HepG2 (cell line): ENCODE results near the gene CGREF1. TPM values are rescaled to one million over a fixed set of nuclear protein-coding genes. Genes with fewer than 3 reads are reported as not detected.
A peak's percentile ranks its signal among the peaks of the same experiment; 100 is the strongest.

ENCODE experiments used
- ATAC-seq: fragments of 200-7000 bp; cut with Tn5 transposase; 3 replicates; pipeline ENCODE4 v1.9.1; 2020; ENCODE audit warnings: mild to moderate bottlenecking, moderate library complexity
- BruUV-seq: library from RNA; stranded (reverse); fragments of 400-500 nt; replicated peaks from 2 replicates; lab custom pipeline; 2021; lab: Mats Ljungman, UMichigan
- CTCF ChIA-PET: fragments of 300-600 bp; formaldehyde crosslinking; extraction: SDS; loops from one replicate; lab custom pipeline; 2021; ENCODE audit warnings: low total read pairs, inconsistent platforms, low intra/inter-chr PET ratio; lab: Yijun Ruan, JAX
- POLR2A ChIA-PET: fragments of 350-600 bp; sonication (Branson Sonifier 250); formaldehyde crosslinking; loops from one replicate; lab custom pipeline; 2020; ENCODE audit warnings: antibody characterized with exemption, inconsistent platforms; lab: Yijun Ruan, JAX
- DNase-seq: peaks from one replicate; pipeline ENCODE4 v3.0.0-alpha.2; 2015; ENCODE audit warnings: low spot score
- FAIRE-seq: peaks from 3 replicates; lab custom pipeline; 2011; peaks lifted over from hg19 to GRCh38; lab: Jason Lieb, UNC
- H2AFZ ChIP-seq: one replicate; pipeline ENCODE4 v1.6.1; 2011; ENCODE audit warnings: low read length, inconsistent platforms
- H3K27ac ChIP-seq: fragments of 300-600 bp; 3 replicates; pipeline ENCODE4 v1.8.0; 2011; ENCODE audit warnings: mixed run types, mild to moderate bottlenecking, mixed read lengths, low read length, inconsistent platforms; ENCODE audit not compliant: insufficient read depth; ENCODE audit errors: extremely low read length
- H3K27me3 ChIP-seq, 2 experiments: fragments of 200-600 bp in 1 of 2; 2 replicates in 1 of 2; 3 replicates in 1 of 2; pipeline versions ENCODE4 v1.6.0 to v1.8.0; 2011; ENCODE audit warnings: low read length in 2 of 2, mild to moderate bottlenecking in 2 of 2, moderate library complexity in 2 of 2, inconsistent platforms in 1 of 2; ENCODE audit not compliant: insufficient read depth in 2 of 2, control insufficient read depth in 1 of 2
- H3K36me3 ChIP-seq, 2 experiments: fragments of 200-600 bp in 1 of 2; replicated peaks in 1 of 2; 2 replicates in 1 of 2; 3 replicates in 1 of 2; pipeline versions ENCODE4 v1.5.1 to v1.8.0; 2011; ENCODE audit warnings: low read length in 2 of 2, inconsistent platforms in 1 of 2; ENCODE audit not compliant: insufficient read depth in 2 of 2, control insufficient read depth in 1 of 2
- H3K4me1 ChIP-seq: 2 replicates; pipeline ENCODE4 v1.5.1; 2012; ENCODE audit warnings: low read length, inconsistent platforms; ENCODE audit not compliant: insufficient read depth
- H3K4me2 ChIP-seq: 2 replicates; pipeline ENCODE4 v1.6.0; 2011; ENCODE audit warnings: low read depth, low read length, inconsistent platforms
- H3K4me3 ChIP-seq, 3 experiments: fragments of 200-600 bp in 1 of 3; sonication (generic), shearing (Covaris generic) in 1 of 3; replicated peaks in 1 of 3; 2 replicates each; pipeline ENCODE4 v1.5.1; 2011 to 2016; ENCODE audit warnings: low read length in 3 of 3, inconsistent platforms in 2 of 3, low read depth in 2 of 3, mild to moderate bottlenecking in 2 of 3, control low read depth in 1 of 3, mixed read lengths in 1 of 3; ENCODE audit not compliant: insufficient read depth in 1 of 3
- H3K79me2 ChIP-seq: one replicate; pipeline ENCODE4 v1.6.1; 2011; ENCODE audit warnings: low read length, inconsistent platforms; ENCODE audit not compliant: insufficient read depth
- H3K9ac ChIP-seq: 2 replicates; pipeline ENCODE4 v1.6.0; 2011; ENCODE audit warnings: mild to moderate bottlenecking, low read depth, low read length, inconsistent platforms; ENCODE audit not compliant: insufficient read depth
- H3K9me3 ChIP-seq: 2 replicates; pipeline ENCODE4 v1.5.1; 2012; ENCODE audit warnings: mild to moderate bottlenecking, low read length
- H4K20me1 ChIP-seq: 2 replicates; pipeline ENCODE4 v1.6.0; 2011; ENCODE audit warnings: inconsistent platforms, mild to moderate bottlenecking, low read length, moderate library complexity; ENCODE audit not compliant: insufficient read depth
- SALL1 ChIP-seq: sonication (generic); formaldehyde crosslinking; IDR thresholded peaks from 2 replicates; pipeline ENCODE4 v1.8.0; 2022; ENCODE audit warnings: mild to moderate bottlenecking, missing genetic modification reagents
- ZBTB38 ChIP-seq: sonication (generic); formaldehyde crosslinking; IDR thresholded peaks from 2 replicates; pipeline ENCODE4 v1.5.1; 2020; ENCODE audit warnings: mild to moderate bottlenecking, missing genetic modification reagents
- ZBTB4 ChIP-seq: sonication (generic); formaldehyde crosslinking; IDR thresholded peaks from 2 replicates; pipeline ENCODE4 v1.4.0; 2020; ENCODE audit warnings: missing genetic modification reagents, mild to moderate bottlenecking, borderline replicate concordance
- ZNF572 ChIP-seq: sonication (generic); formaldehyde crosslinking; IDR thresholded peaks from 2 replicates; pipeline ENCODE4 v1.5.1; 2020; ENCODE audit warnings: mild to moderate bottlenecking, missing genetic modification reagents
- ZNF784 ChIP-seq: sonication (generic); formaldehyde crosslinking; IDR thresholded peaks from 2 replicates; pipeline ENCODE4 v1.5.1; 2020; ENCODE audit warnings: missing genetic modification reagents, mild to moderate bottlenecking, borderline replicate concordance
- WGBS: methylation state at CpG from one replicate; pipeline ENCODE4 v1.1.6; 2017; ENCODE audit warnings: low lambda C conversion rate; 5-methylcytosine and 5-hydroxymethylcytosine counted together
- in situ Hi-C: cut with HindIII; loops from 2 replicates; pipeline ENCODE4 v1.10.0; 2017; ENCODE audit warnings: low pct_unique_long_range_greater_than_20kb; ENCODE audit not compliant: extremely low pct_ligation_motif_present
- intact Hi-C: fragments of 100-400 bp; cut with micrococcal nuclease; formaldehyde crosslinking; loops from one replicate; pipeline ENCODE4 v1.10.0; 2022; ENCODE audit not compliant: unreplicated experiment
- polyA plus RNA-seq, 8 experiments: library from polyadenylated mRNA; depleted of rRNA in 3 of 8; stranded (reverse) in 7 of 8; unstranded in 1 of 8; fragments of >200 nt; fragmentation: Illumina TruSeq in 4 of 8; extraction: Trizol in 4 of 8; gene quantifications; 2 replicates each; pipeline versions ENCODE4 v1.2.1 to v1.2.3, GENCODE V29; 2011 to 2016; ENCODE audit warnings: low read depth in 4 of 8, missing spikeins in 1 of 8, mixed read lengths in 1 of 8; ENCODE audit not compliant: insufficient read depth in 1 of 8
- total RNA-seq, 5 experiments: library from RNA; depleted of rRNA; stranded (reverse); fragments of >200 nt; fragmentation: Illumina TruSeq; extraction: Trizol; gene quantifications; 2 replicates each; pipeline ENCODE4 v1.2.3, GENCODE V29; 2016; ENCODE audit warnings: low read depth in 1 of 5

CGREF1 gene
- total and polyA plus RNA-seq, 2 of the 13 experiments (the other 11 are each of a cell fraction or from before 2014, with no cell fraction given), result 13.9 to 23.4 TPM

- BruUV-seq, result no TSS peak
- Histone ChIP-seq H3K79me2 (no peaks in the 10 kb centered on the region), H3K27ac (no peak overlapping the region), H4K20me1 (no peaks in the 10 kb centered on the region), H3K27me3 (no peaks in the 10 kb centered on the region), H3K9me3 (no peaks in the 10 kb centered on the region), H3K9ac (no peak overlapping the region; the same call in 1 of the 2 replicates), H3K4me1 (peaks cover 57% of the 10 kb centered on the region), H3K4me2 (0 out of 2 replicates have a peak overlapping the region, but pooled peaks have one; percentile 19), H2AFZ (peak overlapping the region; percentile 38), H3K4me3 (no peak overlapping the region), H3K36me3 (no peaks in the 10 kb centered on the region)
- intact Hi-C loops, result no loop called here
- DNase-seq (no peak), FAIRE-seq (no peak), ATAC-seq (peak; percentile 16; the same call in 2 of the 3 replicates)
- peak; percentile 53 for TF ChIP-seq ZBTB38 (CRISPR knock-in tag)
- 0 out of 2 replicates have a peak, but pooled peaks have one; percentile 58 for TF ChIP-seq ZNF572 (CRISPR knock-in tag)
- no peak for TF ChIP-seq ZNF784
- TF ChIP-seq ZBTB4, result 0 out of 2 replicates have a peak, but pooled peaks have one; percentile 49
- TF ChIP-seq SALL1, result peak; percentile 7; the same call in 1 of the 2 replicates
- CTCF ChIA-PET, result no interaction called here
- 63% methylated on average over 6 of the region's 6 CpGs for WGBS
- POLR2A ChIA-PET, result interaction anchor here (0.9 to 3.5 kb wide), 4 partner anchors 19 to 54 kb away, joined by 3 to 9 read pairs (median 4); partner anchors contain the start of genes ATRAID, PREB and SLC5A6
- in situ Hi-C loops, result no loop called here
These were observed 39.5 kb upstream of the CGREF1 start for GRCh38 chr2:27158468-27158867.
